ENCODE results near the gene FAM168A. TPM values are rescaled to one million over a fixed set of nuclear protein-coding genes. Genes with fewer than 3 reads are reported as not detected.

FAM168A gene
- total and polyA plus RNA-seq, 2 of the 8 experiments (the other 6 are each of a cell fraction or from before 2014, with no cell fraction given) = 17.1 to 21.6 TPM

GRCh38 chr11:73536961-73537360 lies 61.0 kb downstream of the FAM168A start (continued):
- TF ChIP-seq SUZ12 (IDR thresholded peaks at IDR 0.05; ENCODE audit: low read length) (no peak), KDM5A (IDR thresholded peaks at IDR 0.05; ENCODE audit: low read length) (no peak), SRF (IDR thresholded peaks at IDR 0.05; ENCODE audit: low read depth, low read length) (no peak), MAFK (IDR thresholded peaks at IDR 0.05; ENCODE audit: low read depth, low read length) (no peak), RNF2 (IDR thresholded peaks at IDR 0.05; ENCODE audit: borderline replicate concordance, low read depth, low read length, missing control alignments, poor library complexity, severe bottlenecking) (no peak)

Measured in H1 (cell line).